GM23338 (cell line): ENCODE results near the gene KIFBP.

Experiments used
- CREB1 ChIP-seq: fragments of 250-450 bp; sonication (Bioruptor Pico); IDR thresholded peaks from 2 replicates; pipeline ENCODE4 v1.5.0; 2020; ENCODE audit warnings: low read depth, mild to moderate bottlenecking, moderate library complexity
- EZH2 ChIP-seq: fragments of 200-600 bp; sonication (generic); IDR thresholded peaks from one replicate; pipeline ENCODE4 v1.8.0; 2017; ENCODE audit warnings: antibody characterized with exemption, mild to moderate bottlenecking, low read depth; ENCODE audit not compliant: unreplicated experiment
- EZH2phosphoT487 ChIP-seq: fragments of 200-600 bp; sonication (generic); IDR thresholded peaks from one replicate; pipeline ENCODE4 v1.8.1; 2018; ENCODE audit warnings: antibody characterized with exemption; ENCODE audit not compliant: unreplicated experiment
- JUNB ChIP-seq: IDR thresholded peaks from one replicate; pipeline ENCODE4 v1.6.1; 2016; ENCODE audit warnings: antibody characterized with exemption; ENCODE audit not compliant: unreplicated experiment
- NANOG ChIP-seq: IDR thresholded peaks from 2 replicates; pipeline ENCODE4 v1.6.1; 2016; ENCODE audit warnings: antibody characterized with exemption, borderline replicate concordance
- POLR2AphosphoS5 ChIP-seq: IDR thresholded peaks from 2 replicates; pipeline ENCODE4 v1.6.1; 2016; ENCODE audit warnings: antibody characterized with exemption, low read depth
- ZNF114 ChIP-seq: fragments of 250-450 bp; sonication (Bioruptor Pico); IDR thresholded peaks from 2 replicates; pipeline ENCODE4 v1.5.0; 2020; ENCODE audit warnings: mild to moderate bottlenecking, moderate library complexity
- ZNF331 ChIP-seq: fragments of 250-450 bp; sonication (Bioruptor Pico); IDR thresholded peaks from 2 replicates; pipeline ENCODE4 v1.5.0; 2020; ENCODE audit warnings: low read depth, mild to moderate bottlenecking, moderate library complexity
- ZNF462 ChIP-seq: fragments of 250-450 bp; sonication (Bioruptor Pico); IDR thresholded peaks from 2 replicates; pipeline ENCODE4 v1.5.0; 2020; ENCODE audit warnings: mild to moderate bottlenecking, moderate library complexity
- TF ChIP-seq, protein P1 (sequence below), 2 experiments: fragments of 200-600 bp in 1 of 2; sonication (generic) in 1 of 2; conservative IDR thresholded peaks; 2 replicates each; pipeline versions ENCODE4 v1.5.1 to v1.6.1; 2016 to 2017; ENCODE audit warnings: antibody characterized with exemption in 2 of 2, low read depth in 2 of 2, mild to moderate bottlenecking in 2 of 2, moderate library complexity in 1 of 2
- TF ChIP-seq, protein P2 (sequence below): IDR thresholded peaks from 2 replicates; pipeline ENCODE4 v1.6.1; 2016; ENCODE audit warnings: antibody characterized with exemption
- TF ChIP-seq, protein P3 (sequence below): IDR thresholded peaks from one replicate; pipeline ENCODE4 v1.6.1; 2018; ENCODE audit warnings: antibody characterized with exemption; ENCODE audit not compliant: unreplicated experiment

DNA sequence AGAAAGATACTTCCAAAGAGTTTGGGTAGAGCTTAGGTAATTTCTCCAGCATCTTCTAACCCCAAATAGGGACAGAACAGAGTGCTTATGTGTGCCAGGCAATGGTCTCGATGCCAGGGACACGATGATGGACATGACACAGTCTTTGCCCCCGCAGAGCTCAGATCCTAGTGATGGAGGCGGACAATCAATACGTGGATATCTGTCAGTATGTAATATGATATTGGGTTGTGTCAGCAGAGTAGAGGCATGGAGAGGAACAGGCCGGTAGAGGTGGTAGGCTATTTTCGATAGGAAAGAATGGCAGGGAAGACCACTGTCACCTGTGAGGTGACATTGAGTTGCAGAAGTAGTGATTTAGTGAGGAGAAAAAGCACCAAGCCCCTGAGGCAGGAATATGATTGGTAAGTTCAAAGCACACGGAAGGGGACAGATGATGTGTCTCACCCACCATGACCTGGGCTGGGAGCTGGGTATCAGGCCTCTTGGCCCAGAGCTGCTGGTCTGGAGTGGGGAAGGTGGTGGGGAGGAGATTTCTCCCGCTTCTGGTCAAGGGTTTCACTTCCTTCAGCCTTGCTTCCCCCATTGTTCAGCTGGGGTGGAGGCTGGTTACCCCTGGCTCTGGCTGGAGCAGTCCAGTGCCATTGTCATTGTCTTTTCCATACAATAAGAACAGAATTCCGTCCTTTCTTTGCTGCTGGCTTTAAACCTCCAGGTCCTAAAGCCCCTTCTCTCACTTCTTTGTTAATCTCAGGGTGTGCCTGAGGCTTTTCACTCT, 63.3 kb downstream of the KIFBP start:
- TF ChIP-seq, protein P1, sequence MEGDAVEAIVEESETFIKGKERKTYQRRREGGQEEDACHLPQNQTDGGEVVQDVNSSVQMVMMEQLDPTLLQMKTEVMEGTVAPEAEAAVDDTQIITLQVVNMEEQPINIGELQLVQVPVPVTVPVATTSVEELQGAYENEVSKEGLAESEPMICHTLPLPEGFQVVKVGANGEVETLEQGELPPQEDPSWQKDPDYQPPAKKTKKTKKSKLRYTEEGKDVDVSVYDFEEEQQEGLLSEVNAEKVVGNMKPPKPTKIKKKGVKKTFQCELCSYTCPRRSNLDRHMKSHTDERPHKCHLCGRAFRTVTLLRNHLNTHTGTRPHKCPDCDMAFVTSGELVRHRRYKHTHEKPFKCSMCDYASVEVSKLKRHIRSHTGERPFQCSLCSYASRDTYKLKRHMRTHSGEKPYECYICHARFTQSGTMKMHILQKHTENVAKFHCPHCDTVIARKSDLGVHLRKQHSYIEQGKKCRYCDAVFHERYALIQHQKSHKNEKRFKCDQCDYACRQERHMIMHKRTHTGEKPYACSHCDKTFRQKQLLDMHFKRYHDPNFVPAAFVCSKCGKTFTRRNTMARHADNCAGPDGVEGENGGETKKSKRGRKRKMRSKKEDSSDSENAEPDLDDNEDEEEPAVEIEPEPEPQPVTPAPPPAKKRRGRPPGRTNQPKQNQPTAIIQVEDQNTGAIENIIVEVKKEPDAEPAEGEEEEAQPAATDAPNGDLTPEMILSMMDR (conservative IDR thresholded peaks at IDR 0.05; ENCODE audit: low read depth in 2 of 2), result no peak
- TF ChIP-seq EZH2 (no peak), CREB1 (CRISPR knock-in tag) (no peak), POLR2AphosphoS5 (no peak), ZNF331 (CRISPR knock-in tag) (no peak), EZH2phosphoT487 (no peak), JUNB (no peak), ZNF114 (CRISPR knock-in tag) (no peak), NANOG (no peak), ZNF462 (no peak)
- TF ChIP-seq, protein P2, sequence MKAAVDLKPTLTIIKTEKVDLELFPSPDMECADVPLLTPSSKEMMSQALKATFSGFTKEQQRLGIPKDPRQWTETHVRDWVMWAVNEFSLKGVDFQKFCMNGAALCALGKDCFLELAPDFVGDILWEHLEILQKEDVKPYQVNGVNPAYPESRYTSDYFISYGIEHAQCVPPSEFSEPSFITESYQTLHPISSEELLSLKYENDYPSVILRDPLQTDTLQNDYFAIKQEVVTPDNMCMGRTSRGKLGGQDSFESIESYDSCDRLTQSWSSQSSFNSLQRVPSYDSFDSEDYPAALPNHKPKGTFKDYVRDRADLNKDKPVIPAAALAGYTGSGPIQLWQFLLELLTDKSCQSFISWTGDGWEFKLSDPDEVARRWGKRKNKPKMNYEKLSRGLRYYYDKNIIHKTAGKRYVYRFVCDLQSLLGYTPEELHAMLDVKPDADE, result no peak
- TF ChIP-seq, protein P3, sequence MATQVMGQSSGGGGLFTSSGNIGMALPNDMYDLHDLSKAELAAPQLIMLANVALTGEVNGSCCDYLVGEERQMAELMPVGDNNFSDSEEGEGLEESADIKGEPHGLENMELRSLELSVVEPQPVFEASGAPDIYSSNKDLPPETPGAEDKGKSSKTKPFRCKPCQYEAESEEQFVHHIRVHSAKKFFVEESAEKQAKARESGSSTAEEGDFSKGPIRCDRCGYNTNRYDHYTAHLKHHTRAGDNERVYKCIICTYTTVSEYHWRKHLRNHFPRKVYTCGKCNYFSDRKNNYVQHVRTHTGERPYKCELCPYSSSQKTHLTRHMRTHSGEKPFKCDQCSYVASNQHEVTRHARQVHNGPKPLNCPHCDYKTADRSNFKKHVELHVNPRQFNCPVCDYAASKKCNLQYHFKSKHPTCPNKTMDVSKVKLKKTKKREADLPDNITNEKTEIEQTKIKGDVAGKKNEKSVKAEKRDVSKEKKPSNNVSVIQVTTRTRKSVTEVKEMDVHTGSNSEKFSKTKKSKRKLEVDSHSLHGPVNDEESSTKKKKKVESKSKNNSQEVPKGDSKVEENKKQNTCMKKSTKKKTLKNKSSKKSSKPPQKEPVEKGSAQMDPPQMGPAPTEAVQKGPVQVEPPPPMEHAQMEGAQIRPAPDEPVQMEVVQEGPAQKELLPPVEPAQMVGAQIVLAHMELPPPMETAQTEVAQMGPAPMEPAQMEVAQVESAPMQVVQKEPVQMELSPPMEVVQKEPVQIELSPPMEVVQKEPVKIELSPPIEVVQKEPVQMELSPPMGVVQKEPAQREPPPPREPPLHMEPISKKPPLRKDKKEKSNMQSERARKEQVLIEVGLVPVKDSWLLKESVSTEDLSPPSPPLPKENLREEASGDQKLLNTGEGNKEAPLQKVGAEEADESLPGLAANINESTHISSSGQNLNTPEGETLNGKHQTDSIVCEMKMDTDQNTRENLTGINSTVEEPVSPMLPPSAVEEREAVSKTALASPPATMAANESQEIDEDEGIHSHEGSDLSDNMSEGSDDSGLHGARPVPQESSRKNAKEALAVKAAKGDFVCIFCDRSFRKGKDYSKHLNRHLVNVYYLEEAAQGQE, result no peak
